ENCODE results near the gene KRTAP1-5.

- no peak for TF ChIP-seq POLR2A (IDR thresholded peaks at IDR 0.05)
- no peak for TF ChIP-seq CTCF (IDR thresholded peaks at IDR 0.05)
These were observed 46.7 kb upstream of the KRTAP1-5 start for GRCh38 chr17:41073676-41074075.

Measured in uterus (tissue), 2 donors.